SK-N-SH treated with all-trans-retinoic acid at 6 μM for 48 hours (cell line): ENCODE data around the gene KIAA0513.

Source experiments
- ATAC-seq: fragments of 200-7000 bp; cut with Tn5 transposase; 3 replicates; pipeline ENCODE4 v1.9.1; 2020; ENCODE audit warnings: mild to moderate bottlenecking, moderate library complexity
- ARNTL ChIP-seq: fragments of 450-650 bp; formaldehyde crosslinking; IDR thresholded peaks from 2 replicates; pipeline ENCODE4 v1.5.0; 2020; ENCODE audit warnings: low read depth, mild to moderate bottlenecking, moderate library complexity, borderline replicate concordance
- BACH2 ChIP-seq: fragments of 250-450 bp; sonication (Bioruptor Pico); IDR thresholded peaks from 2 replicates; pipeline ENCODE4 v1.9.0; 2021; ENCODE audit warnings: mild to moderate bottlenecking, borderline replicate concordance
- CSDC2 ChIP-seq: fragments of 250-450 bp; sonication (Bioruptor Pico); IDR thresholded peaks from 2 replicates; pipeline ENCODE4 v1.5.0; 2020; ENCODE audit warnings: mild to moderate bottlenecking, moderate library complexity
- CSRNP3 ChIP-seq: fragments of 250-450 bp; sonication (Bioruptor Pico); IDR thresholded peaks from 2 replicates; pipeline ENCODE4 v1.5.1; 2021; ENCODE audit warnings: mild to moderate bottlenecking, moderate library complexity
- ESRRG ChIP-seq: fragments of 250-450 bp; sonication (Bioruptor Pico); IDR thresholded peaks from 2 replicates; pipeline ENCODE4 v1.6.1; 2021; ENCODE audit warnings: mild to moderate bottlenecking
- ISL1 ChIP-seq: fragments of 250-450 bp; sonication (Bioruptor Pico); IDR thresholded peaks from 2 replicates; pipeline ENCODE4 v2.1.2; 2022; ENCODE audit warnings: mild to moderate bottlenecking, moderate library complexity
- OSR1 ChIP-seq: fragments of 250-450 bp; sonication (Bioruptor Pico); IDR thresholded peaks from 2 replicates; pipeline ENCODE4 v1.8.0; 2022; ENCODE audit warnings: moderate library complexity, mild to moderate bottlenecking, inconsistent platforms
- POU6F1 ChIP-seq: fragments of 250-450 bp; sonication (Bioruptor Pico); IDR thresholded peaks from 2 replicates; pipeline ENCODE4 v1.8.0; 2021; ENCODE audit warnings: low read depth, mild to moderate bottlenecking, moderate library complexity, borderline replicate concordance
- PPARA ChIP-seq: fragments of 250-450 bp; sonication (Bioruptor Pico); IDR thresholded peaks from 2 replicates; pipeline ENCODE4 v1.5.0; 2020; ENCODE audit warnings: mild to moderate bottlenecking, borderline replicate concordance
- RARB ChIP-seq: fragments of 250-450 bp; sonication (Bioruptor Pico); IDR thresholded peaks from 2 replicates; pipeline ENCODE4 v1.8.0; 2021; ENCODE audit warnings: mild to moderate bottlenecking, moderate library complexity
- SNAI2 ChIP-seq: fragments of 250-450 bp; sonication (Bioruptor Pico); IDR thresholded peaks from 2 replicates; pipeline ENCODE4 v1.5.0; 2020; ENCODE audit warnings: mild to moderate bottlenecking, moderate library complexity
- TCF4 ChIP-seq: fragments of 250-450 bp; sonication (Bioruptor Pico); IDR thresholded peaks from 2 replicates; pipeline ENCODE4 v1.8.0; 2021; ENCODE audit warnings: mild to moderate bottlenecking, moderate library complexity, borderline replicate concordance
- TOX ChIP-seq: fragments of 250-450 bp; sonication (Bioruptor Pico); IDR thresholded peaks from 2 replicates; pipeline ENCODE4 v1.8.0; 2021; ENCODE audit warnings: mild to moderate bottlenecking, moderate library complexity, borderline replicate concordance
- TSHZ2 ChIP-seq: fragments of 250-450 bp; sonication (Bioruptor Pico); IDR thresholded peaks from 2 replicates; pipeline ENCODE4 v1.5.0; 2020; ENCODE audit warnings: mild to moderate bottlenecking, moderate library complexity
- ZFP3 ChIP-seq: fragments of 250-450 bp; sonication (Bioruptor Pico); IDR thresholded peaks from 2 replicates; pipeline ENCODE4 v1.5.0; 2020; ENCODE audit warnings: mild to moderate bottlenecking, moderate library complexity
- ZNF565 ChIP-seq: fragments of 450-650 bp; formaldehyde crosslinking; conservative IDR thresholded peaks from 2 replicates; pipeline ENCODE4 v1.5.0; 2020; ENCODE audit warnings: low read depth, mild to moderate bottlenecking, moderate library complexity
- ZNF70 ChIP-seq: fragments of 450-650 bp; formaldehyde crosslinking; IDR thresholded peaks from 2 replicates; pipeline ENCODE4 v1.5.0; 2020; ENCODE audit warnings: mild to moderate bottlenecking, moderate library complexity
- ZNF8 ChIP-seq: fragments of 450-650 bp; formaldehyde crosslinking; IDR thresholded peaks from 2 replicates; pipeline ENCODE4 v1.5.0; 2020; ENCODE audit warnings: mild to moderate bottlenecking, moderate library complexity
- TF ChIP-seq, protein P1 (sequence below): fragments of 250-450 bp; sonication (Bioruptor Pico); IDR thresholded peaks from 2 replicates; pipeline ENCODE4 v1.8.0; 2020; ENCODE audit warnings: mild to moderate bottlenecking, moderate library complexity, borderline replicate concordance
- TF ChIP-seq, protein P2 (sequence below): fragments of 250-450 bp; sonication (Bioruptor Pico); IDR thresholded peaks from 2 replicates; pipeline ENCODE4 v1.5.1; 2020; ENCODE audit warnings: low read depth, mild to moderate bottlenecking, moderate library complexity

Gene KIAA0513

DNA sequence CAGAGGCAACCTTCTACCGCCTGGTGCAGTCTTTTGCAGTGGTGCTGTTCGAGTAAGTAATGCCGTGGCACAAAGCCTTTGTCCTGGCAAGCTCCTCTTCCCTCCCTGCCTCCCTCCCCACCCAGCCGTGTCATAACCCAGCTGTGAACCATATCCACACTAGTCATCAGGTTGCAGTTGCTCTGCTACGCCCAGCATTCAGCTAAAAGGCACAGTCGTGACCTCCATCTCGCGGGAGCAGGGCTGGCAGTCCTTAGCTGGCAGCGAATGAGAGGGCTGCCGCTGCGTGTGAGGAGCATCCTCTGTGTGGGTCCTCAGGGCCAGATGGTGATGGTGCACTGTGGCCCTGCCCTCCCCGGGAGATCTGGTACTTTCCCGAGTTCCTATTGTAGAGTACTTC lies 45.4 kb downstream of the KIAA0513 start (continued):
- TF ChIP-seq, protein P1, sequence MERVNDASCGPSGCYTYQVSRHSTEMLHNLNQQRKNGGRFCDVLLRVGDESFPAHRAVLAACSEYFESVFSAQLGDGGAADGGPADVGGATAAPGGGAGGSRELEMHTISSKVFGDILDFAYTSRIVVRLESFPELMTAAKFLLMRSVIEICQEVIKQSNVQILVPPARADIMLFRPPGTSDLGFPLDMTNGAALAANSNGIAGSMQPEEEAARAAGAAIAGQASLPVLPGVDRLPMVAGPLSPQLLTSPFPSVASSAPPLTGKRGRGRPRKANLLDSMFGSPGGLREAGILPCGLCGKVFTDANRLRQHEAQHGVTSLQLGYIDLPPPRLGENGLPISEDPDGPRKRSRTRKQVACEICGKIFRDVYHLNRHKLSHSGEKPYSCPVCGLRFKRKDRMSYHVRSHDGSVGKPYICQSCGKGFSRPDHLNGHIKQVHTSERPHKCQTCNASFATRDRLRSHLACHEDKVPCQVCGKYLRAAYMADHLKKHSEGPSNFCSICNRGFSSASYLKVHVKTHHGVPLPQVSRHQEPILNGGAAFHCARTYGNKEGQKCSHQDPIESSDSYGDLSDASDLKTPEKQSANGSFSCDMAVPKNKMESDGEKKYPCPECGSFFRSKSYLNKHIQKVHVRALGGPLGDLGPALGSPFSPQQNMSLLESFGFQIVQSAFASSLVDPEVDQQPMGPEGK (CRISPR knock-in tag): no peak
- no peak for TF ChIP-seq RARB (CRISPR knock-in tag)

DNA sequence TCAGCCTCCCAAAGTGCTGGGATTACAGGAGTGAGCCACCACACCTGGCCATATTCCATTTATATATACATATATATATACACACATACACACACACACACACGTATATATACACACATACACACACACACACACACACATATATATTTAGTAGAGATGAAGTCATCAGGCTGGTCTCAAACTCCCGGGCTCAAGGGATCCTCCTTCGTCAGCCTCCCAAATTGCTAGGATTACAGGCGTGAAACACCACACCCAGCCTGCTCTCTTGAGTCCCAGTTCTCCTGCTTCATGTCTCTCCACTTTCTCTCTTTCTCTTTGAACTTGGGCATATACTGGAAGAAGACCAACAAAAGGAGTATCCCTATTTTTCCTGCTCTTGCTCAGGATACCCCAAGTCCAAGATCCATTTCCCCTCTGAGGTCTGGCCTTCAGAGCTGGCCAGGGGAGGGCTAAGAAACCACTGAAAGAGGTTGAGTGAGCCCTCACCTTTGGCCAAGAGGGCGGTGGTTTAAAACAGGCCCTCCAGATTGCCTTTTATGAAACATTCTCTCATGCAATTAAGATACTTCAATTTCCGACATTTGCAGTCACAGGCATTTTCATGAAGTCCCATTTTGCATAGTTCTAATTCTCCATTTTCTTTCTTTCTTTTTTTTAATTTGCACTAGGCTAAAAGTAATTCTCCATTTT lies 46.8 kb downstream of the KIAA0513 start:
- no peak for ATAC-seq
- TF ChIP-seq TSHZ2 (CRISPR knock-in tag): no peak

- no peak for TF ChIP-seq TSHZ2 (CRISPR knock-in tag)
- no peak for TF ChIP-seq CSDC2 (CRISPR knock-in tag)
- TF ChIP-seq RARB (CRISPR knock-in tag): no peak
- TF ChIP-seq SNAI2 (CRISPR knock-in tag): no peak
- TF ChIP-seq ARNTL (CRISPR knock-in tag): no peak
- TF ChIP-seq ZFP3 (CRISPR knock-in tag): no peak
- TF ChIP-seq PPARA (CRISPR knock-in tag): no peak
- no peak for TF ChIP-seq ISL1 (CRISPR knock-in tag)
- TF ChIP-seq OSR1 (CRISPR knock-in tag): no peak
- no peak for TF ChIP-seq ZNF8 (CRISPR knock-in tag)
- TF ChIP-seq BACH2: no peak
- TF ChIP-seq TOX: no peak
- TF ChIP-seq ZNF70 (CRISPR knock-in tag): no peak
- TF ChIP-seq ZNF565 (CRISPR knock-in tag): no peak
- no peak for TF ChIP-seq POU6F1
- TF ChIP-seq, protein P1 (CRISPR knock-in tag): no peak
- no peak for TF ChIP-seq TCF4
- no peak for TF ChIP-seq ESRRG (CRISPR knock-in tag)
- TF ChIP-seq, protein P2, sequence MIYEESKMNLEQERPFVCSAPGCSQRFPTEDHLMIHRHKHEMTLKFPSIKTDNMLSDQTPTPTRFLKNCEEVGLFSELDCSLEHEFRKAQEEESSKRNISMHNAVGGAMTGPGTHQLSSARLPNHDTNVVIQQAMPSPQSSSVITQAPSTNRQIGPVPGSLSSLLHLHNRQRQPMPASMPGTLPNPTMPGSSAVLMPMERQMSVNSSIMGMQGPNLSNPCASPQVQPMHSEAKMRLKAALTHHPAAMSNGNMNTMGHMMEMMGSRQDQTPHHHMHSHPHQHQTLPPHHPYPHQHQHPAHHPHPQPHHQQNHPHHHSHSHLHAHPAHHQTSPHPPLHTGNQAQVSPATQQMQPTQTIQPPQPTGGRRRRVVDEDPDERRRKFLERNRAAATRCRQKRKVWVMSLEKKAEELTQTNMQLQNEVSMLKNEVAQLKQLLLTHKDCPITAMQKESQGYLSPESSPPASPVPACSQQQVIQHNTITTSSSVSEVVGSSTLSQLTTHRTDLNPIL: no peak
- no peak for TF ChIP-seq CSRNP3 (CRISPR knock-in tag)
- ATAC-seq: no peak
Measured at GRCh38 chr16:85075236-85075924, 47.8 kb downstream of the KIAA0513 start.
